GM12872 (cell line): Measurements from ENCODE around the gene ADGRE2.

Experiments
- TF ChIP-seq, protein P1 (sequence below): IDR thresholded peaks from 3 replicates; pipeline ENCODE4 v1.5.1; 2011; ENCODE audit warnings: low read depth, mild to moderate bottlenecking, low read length, moderate library complexity; ENCODE audit not compliant: insufficient read depth

ADGRE2 gene

DNA sequence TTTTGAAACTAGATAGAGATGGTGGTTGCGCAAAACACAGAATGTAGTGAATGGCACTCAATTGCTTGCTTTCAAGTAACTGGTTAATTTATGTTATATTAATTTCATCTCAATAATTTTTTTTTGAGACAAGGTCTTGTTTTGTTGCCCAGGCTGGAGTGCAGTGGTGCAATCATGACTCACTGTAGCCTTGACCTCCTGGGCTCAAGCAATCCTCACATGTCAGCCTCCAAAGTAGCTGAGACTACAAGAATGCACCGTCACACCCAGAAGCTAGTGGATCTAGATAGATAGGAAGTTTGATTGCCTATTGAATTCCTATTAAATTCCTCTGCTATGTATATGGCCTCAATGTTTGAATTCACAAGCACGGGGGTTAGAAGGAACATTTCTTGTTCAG lies 26.4 kb upstream of the ADGRE2 start:
- TF ChIP-seq, protein P1, sequence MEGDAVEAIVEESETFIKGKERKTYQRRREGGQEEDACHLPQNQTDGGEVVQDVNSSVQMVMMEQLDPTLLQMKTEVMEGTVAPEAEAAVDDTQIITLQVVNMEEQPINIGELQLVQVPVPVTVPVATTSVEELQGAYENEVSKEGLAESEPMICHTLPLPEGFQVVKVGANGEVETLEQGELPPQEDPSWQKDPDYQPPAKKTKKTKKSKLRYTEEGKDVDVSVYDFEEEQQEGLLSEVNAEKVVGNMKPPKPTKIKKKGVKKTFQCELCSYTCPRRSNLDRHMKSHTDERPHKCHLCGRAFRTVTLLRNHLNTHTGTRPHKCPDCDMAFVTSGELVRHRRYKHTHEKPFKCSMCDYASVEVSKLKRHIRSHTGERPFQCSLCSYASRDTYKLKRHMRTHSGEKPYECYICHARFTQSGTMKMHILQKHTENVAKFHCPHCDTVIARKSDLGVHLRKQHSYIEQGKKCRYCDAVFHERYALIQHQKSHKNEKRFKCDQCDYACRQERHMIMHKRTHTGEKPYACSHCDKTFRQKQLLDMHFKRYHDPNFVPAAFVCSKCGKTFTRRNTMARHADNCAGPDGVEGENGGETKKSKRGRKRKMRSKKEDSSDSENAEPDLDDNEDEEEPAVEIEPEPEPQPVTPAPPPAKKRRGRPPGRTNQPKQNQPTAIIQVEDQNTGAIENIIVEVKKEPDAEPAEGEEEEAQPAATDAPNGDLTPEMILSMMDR, result no peak

DNA sequence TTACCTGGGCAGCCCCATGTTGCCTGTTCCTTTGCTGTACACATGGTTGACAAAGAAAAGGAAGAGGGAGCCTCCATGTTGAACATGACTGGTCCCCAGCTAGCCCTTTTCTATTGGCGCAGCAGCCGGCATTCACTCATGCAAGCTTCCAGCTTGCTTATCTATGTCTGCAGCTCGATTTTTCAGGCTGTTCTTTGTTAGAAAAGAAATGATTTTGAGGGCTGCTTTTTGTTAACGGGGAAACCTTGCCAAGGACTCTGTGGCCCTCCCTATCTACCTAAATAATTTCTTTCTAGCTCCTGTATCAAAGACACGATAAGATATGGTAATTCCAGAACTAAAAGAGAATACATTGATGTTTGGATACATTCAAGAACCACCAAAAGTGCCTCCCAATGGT lies 20.4 kb upstream of the ADGRE2 start:
- TF ChIP-seq, protein P1, result no peak

DNA sequence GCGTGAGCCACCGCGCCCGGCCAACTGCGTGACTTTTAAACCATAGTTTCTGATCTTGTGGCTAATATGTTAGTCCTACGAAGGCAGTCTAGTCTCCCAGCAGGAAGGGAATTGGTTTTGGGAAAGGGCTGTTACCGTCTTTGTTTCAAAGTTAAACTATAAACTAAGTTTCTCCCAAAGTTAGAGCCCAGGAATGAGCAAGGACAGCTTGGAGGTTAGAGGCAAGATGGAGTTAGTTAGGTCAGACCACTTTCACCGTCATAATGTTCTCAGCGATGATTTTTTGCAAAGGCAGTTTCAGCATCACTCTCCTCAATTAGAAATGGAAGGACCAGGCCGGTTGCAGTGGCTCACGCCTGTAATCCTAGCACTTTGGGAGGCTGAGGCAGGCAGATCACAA lies 17.7 kb upstream of the ADGRE2 start:
- TF ChIP-seq, protein P1, result no peak

DNA sequence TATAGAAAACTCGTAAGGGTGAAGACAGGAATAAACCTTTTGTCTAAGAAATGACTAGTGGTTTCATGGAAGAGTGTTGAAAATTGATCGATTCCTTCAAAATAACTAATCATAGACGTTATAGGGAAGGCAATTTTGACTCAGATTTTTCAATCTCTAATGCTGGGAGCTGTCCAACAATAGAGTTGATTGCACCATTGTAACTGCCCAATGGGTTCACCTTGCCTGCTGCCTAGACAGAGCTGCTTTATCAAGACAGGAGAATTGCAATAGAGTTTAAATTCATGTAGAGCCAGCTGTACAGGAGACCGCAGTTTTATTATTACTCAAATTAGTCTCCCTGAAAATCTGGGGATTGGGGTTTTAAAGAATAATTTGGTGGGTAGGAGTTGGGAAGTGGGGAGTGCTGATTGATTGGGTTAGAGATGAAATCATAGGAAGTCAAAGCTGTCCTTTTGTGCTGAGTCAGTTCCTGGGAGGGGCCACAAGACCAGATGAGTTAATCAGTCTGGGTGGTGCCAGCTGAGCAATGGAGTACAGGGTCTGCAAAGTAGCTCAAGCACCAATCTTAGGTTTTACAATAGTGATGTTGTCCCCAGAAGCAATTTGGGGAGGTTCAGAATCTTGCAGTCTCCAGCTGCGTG lies 16.8 kb upstream of the ADGRE2 start:
- TF ChIP-seq, protein P1, result no peak

DNA sequence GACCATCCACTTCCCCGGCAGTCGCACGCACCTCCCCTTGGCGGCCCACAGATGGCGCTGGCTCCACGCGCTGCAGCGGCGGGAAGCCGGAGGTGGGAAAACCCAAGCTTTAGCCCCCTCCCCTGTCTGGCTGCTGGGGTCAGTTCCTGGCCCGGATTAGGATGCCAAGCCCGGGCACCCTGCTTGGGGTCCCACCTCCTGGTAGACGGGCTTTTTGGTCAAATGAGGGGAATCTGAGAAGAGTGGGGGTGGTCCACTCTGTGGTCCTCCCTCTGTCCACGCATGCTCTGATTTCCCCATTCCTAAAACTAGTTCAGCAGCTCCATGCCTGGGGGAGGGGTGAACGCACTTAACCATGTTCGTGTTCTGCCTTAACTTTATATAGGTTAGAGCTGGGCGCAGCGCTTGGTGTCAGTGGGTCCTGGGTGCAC lies 8.1 kb upstream of the ADGRE2 start:
- TF ChIP-seq, protein P1, result peak; percentile 92

DNA sequence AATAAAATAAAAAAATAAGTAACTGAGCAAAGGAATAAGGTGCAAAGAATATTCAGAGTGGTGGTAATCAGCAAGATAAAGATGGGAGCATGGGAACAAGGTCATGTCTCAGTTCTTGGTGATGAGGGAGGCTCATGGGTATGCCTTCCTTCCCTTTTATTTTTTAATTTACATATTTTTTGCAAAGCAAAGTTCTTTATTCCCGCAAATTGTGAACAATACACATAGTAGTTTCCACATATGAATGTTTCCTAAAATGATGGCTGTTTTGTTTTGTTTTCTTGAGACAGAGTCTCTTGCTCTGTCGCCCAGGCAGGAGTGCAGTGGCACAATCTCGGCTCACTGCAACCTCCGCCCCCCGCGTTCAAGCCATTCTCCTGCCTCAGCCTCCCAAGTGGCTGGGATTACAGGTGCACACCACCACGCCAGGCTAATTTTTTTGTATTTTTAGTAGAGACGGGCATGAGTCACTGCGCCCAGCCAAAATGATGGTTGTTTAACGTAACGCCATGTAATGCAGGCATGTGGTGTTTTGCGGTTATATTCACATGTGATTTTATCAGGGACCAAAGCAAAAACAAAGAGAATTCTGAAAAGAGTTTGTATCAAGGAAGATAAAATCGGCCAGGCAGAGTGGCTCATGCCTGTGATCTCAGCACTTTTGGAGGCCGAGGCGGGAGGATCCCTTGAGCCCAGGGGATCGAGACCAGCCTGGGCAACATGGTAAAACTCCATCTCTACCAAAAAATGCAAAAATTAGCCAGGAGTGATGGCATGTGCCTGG lies 4.5 kb upstream of the ADGRE2 start:
- TF ChIP-seq, protein P1, result no peak

DNA sequence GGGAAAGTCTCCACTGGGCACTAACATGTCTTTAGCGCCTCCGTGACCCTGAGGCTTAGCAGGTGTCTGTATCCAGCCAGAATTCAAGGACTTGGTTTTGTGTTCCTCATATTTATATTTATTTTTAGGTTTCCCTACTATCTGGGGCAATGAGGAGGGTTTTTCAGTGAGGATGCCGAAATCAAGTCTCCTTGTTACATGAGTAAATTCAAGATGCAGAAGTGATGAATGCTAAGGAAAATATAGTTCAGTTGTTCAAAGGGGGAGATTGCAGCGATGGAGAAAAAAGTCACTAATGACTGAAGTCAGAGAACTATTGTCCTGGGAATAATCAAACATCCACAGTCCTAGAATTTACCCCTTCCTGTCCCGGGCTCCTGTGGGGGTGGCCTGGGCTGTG lies 791 bp upstream of the ADGRE2 start:
- TF ChIP-seq, protein P1, result no peak
